Measurements from ENCODE around the gene PYGM. TPM values are rescaled to one million over a fixed set of nuclear protein-coding genes. Genes with fewer than 3 reads are reported as not detected.

Gene PYGM
- total RNA-seq, 1 donor, result 0.36 TPM

DNA sequence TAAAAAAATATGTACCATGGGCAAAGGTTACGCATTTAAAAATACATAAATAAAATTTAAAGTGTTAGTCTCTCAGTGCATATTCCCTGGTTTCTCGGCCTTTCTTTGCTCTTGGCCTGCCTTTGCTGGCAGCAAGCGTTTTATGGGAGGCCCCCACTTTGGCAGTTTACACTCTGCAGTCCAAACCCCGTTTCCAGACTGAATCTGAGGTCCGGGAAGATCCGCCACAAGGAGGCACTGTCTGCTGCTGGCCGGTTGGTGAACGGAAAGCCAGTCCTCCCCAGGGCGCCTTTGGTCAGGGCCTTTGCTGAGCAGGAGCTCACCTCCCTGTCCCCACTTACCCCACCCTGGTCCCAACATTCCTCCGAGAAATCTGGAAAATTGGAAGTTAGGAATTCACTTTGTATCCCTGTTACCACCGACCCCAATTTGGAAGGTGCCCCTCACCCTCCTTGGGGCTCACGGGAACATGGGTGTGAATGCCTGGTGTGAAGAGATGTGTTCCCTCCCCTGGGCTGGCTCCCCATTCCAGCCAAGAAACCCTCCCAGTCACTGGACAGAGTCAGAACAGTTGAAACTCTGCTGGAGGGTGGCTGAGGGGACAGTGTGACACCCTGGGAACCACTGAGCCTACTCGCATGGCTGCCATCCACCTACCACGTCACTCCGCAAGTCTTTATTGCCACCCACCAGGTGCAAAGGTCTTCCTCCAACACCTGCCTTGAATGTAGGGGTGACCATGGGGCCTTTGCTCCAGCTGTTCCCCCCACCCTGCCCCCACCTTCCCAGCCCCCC is 27.9 kb upstream of the PYGM start:
- H4K20me1 ChIP-seq (ENCODE audit: insufficient read depth, low read length), result no peaks in the 10 kb centered on the region
- no peaks in the 10 kb centered on the region for H3K4me1 ChIP-seq (ENCODE audit: insufficient read depth, low read length)
- H2AFZ ChIP-seq (ENCODE audit: low read length), result no peak overlapping the region
- no peak overlapping the region for H3K4me2 ChIP-seq (ENCODE audit: insufficient read depth, low read length)
- no peaks in the 10 kb centered on the region for H3K36me3 ChIP-seq (ENCODE audit: insufficient read depth, low read length)
- no peaks in the 10 kb centered on the region for H3K9me3 ChIP-seq (ENCODE audit: low read depth, low read length)
- no peaks in the 10 kb centered on the region for H3K27me3 ChIP-seq (ENCODE audit: insufficient read depth, low read length)
- no peaks in the 10 kb centered on the region for H3K79me2 ChIP-seq (ENCODE audit: insufficient read depth, low read length)
- H3K4me3 ChIP-seq (ENCODE audit: insufficient read depth, low read length), result no peak overlapping the region
- peak; percentile 97 for DNase-seq (ENCODE audit: insufficient read length, low spot score, missing footprints)
- no peak overlapping the region for H3K27ac ChIP-seq (ENCODE audit: low read depth, low read length)
- TF ChIP-seq CTCF (IDR thresholded peaks at IDR 0.05; ENCODE audit: extremely low read depth, low read depth, low read length), result peak; percentile 87

GRCh38 chr11:64786308-64786707 is 26.5 kb upstream of the PYGM start:
- no peak overlapping the region for H2AFZ ChIP-seq (ENCODE audit: low read length)
- H3K27ac ChIP-seq (ENCODE audit: low read depth, low read length), result no peak overlapping the region
- DNase-seq (ENCODE audit: insufficient read length, low spot score, missing footprints), result peak; percentile 17
- no peak overlapping the region for H3K4me2 ChIP-seq (ENCODE audit: insufficient read depth, low read length)
- H3K79me2 ChIP-seq (ENCODE audit: insufficient read depth, low read length), result no peaks in the 10 kb centered on the region
- H3K9me3 ChIP-seq (ENCODE audit: low read depth, low read length), result no peaks in the 10 kb centered on the region
- no peak for TF ChIP-seq CTCF (IDR thresholded peaks at IDR 0.05; ENCODE audit: extremely low read depth, low read depth, low read length)
- H4K20me1 ChIP-seq (ENCODE audit: insufficient read depth, low read length), result no peaks in the 10 kb centered on the region
- no peaks in the 10 kb centered on the region for H3K27me3 ChIP-seq (ENCODE audit: insufficient read depth, low read length)
- no peak overlapping the region for H3K4me3 ChIP-seq (ENCODE audit: insufficient read depth, low read length)
- no peaks in the 10 kb centered on the region for H3K36me3 ChIP-seq (ENCODE audit: insufficient read depth, low read length)
- no peaks in the 10 kb centered on the region for H3K4me1 ChIP-seq (ENCODE audit: insufficient read depth, low read length)

DNA sequence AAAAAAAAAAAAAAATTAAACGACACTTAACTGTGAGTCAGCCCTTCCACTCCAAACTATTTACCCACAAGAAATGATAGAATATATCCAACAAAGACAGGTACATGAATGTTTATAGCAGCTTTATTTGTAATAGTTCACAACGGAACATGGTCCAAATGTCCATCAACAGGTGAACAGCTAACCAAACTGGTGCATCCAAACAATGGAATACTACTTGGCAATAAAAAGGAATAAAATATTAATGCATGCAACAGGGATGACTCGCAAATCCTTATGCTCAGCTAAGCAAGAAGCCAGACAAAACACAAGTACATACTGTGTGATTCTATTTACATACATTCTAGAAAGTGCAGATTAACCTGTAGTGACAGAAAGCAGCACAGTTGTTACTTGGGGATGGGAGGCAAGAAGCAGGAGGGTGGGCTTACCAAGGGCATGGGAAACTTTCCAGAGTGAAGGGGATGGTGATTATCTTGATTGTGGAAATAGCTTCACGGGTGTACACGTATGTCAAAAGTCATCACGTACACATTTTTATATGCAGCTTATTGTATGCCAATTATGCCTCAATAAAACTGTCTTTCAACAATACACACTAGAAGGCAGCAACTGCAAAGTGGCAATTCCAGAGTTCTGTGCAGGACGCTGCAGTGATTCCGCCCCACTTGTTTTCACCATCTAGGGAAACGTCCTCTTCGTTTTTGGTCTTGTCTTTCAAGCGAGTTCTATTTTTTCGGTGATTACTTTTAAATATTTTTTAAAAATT is 25.2 kb upstream of the PYGM start:
- Histone ChIP-seq H3K4me2 (ENCODE audit: insufficient read depth, low read length) (no peak overlapping the region), H3K36me3 (ENCODE audit: insufficient read depth, low read length) (no peaks in the 10 kb centered on the region)

More for the DNA sequence above, 25.2 kb upstream of the PYGM start:
- DNase-seq (ENCODE audit: insufficient read length, low spot score, missing footprints), result peak; percentile 18
- TF ChIP-seq CTCF (IDR thresholded peaks at IDR 0.05; ENCODE audit: extremely low read depth, low read depth, low read length), result no peak
- Histone ChIP-seq H3K9me3 (ENCODE audit: low read depth, low read length) (no peaks in the 10 kb centered on the region), H3K4me1 (ENCODE audit: insufficient read depth, low read length) (no peaks in the 10 kb centered on the region), H3K4me3 (ENCODE audit: insufficient read depth, low read length) (no peak overlapping the region), H3K27me3 (ENCODE audit: insufficient read depth, low read length) (no peaks in the 10 kb centered on the region), H2AFZ (ENCODE audit: low read length) (no peak overlapping the region), H3K27ac (ENCODE audit: low read depth, low read length) (no peak overlapping the region), H4K20me1 (ENCODE audit: insufficient read depth, low read length) (no peaks in the 10 kb centered on the region), H3K79me2 (ENCODE audit: insufficient read depth, low read length) (no peaks in the 10 kb centered on the region)
